DND-41 (cell line): ENCODE data around the gene APOL3.

Source experiments
- ATAC-seq: fragments of 200-7000 bp; cut with Tn5 transposase; 3 replicates; pipeline ENCODE4 v1.9.1; 2021; ENCODE audit warnings: low read depth; ENCODE audit not compliant: insufficient read depth
- DNase-seq: peaks from one replicate; pipeline ENCODE4 v3.0.0-alpha.2; 2020
- H2AFZ ChIP-seq: 2 replicates; pipeline ENCODE4 v1.6.0; 2012; ENCODE audit warnings: low read depth, low read length
- H3K27ac ChIP-seq: 2 replicates; pipeline ENCODE4 v1.5.1; 2012; ENCODE audit warnings: low read length, inconsistent platforms
- H3K27me3 ChIP-seq: fragments of 200-600 bp; sonication (generic); 2 replicates; pipeline ENCODE4 v1.6.0; 2012; ENCODE audit warnings: low read length, mild to moderate bottlenecking, inconsistent platforms; ENCODE audit not compliant: insufficient read depth, poor library complexity
- H3K36me3 ChIP-seq: 2 replicates; pipeline ENCODE4 v1.5.1; 2012; ENCODE audit warnings: low read length, inconsistent platforms; ENCODE audit not compliant: insufficient read depth
- H3K4me1 ChIP-seq: 2 replicates; pipeline ENCODE4 v1.5.1; 2012; ENCODE audit warnings: mild to moderate bottlenecking, low read length; ENCODE audit not compliant: insufficient read depth
- H3K4me2 ChIP-seq: 2 replicates; pipeline ENCODE4 v1.6.0; 2012; ENCODE audit warnings: mild to moderate bottlenecking, moderate library complexity, low read length, inconsistent platforms; ENCODE audit not compliant: insufficient read depth
- H3K4me3 ChIP-seq, 2 experiments: fragments of 200-600 bp in 1 of 2; shearing (Covaris generic) in 1 of 2; 2 replicates each; pipeline ENCODE4 v1.5.1; 2012 to 2016; ENCODE audit warnings: inconsistent platforms in 2 of 2, low read length in 2 of 2, mild to moderate bottlenecking in 2 of 2, low read depth in 1 of 2, moderate library complexity in 1 of 2
- H3K79me2 ChIP-seq: 2 replicates; pipeline ENCODE4 v1.6.0; 2012; ENCODE audit warnings: low read length, inconsistent platforms; ENCODE audit not compliant: insufficient read depth
- H3K9ac ChIP-seq: 2 replicates; pipeline ENCODE4 v1.6.0; 2012; ENCODE audit warnings: low read depth, mild to moderate bottlenecking, inconsistent platforms, low read length, moderate library complexity
- H3K9me3 ChIP-seq: 2 replicates; pipeline ENCODE4 v1.5.1; 2012; ENCODE audit warnings: low read length, moderate library complexity, mild to moderate bottlenecking, inconsistent platforms; ENCODE audit not compliant: insufficient read depth, severe bottlenecking
- H4K20me1 ChIP-seq: 2 replicates; pipeline ENCODE4 v1.6.0; 2012; ENCODE audit warnings: low read length; ENCODE audit not compliant: insufficient read depth
- CTCF ChIP-seq: IDR thresholded peaks from 2 replicates; pipeline ENCODE4 v1.5.1; 2012; ENCODE audit warnings: borderline replicate concordance, low read length, moderate library complexity, mild to moderate bottlenecking; ENCODE audit not compliant: poor library complexity, severe bottlenecking; ENCODE audit errors: extremely low read depth
- EZH2 ChIP-seq: IDR thresholded peaks from 3 replicates; pipeline ENCODE4 v1.6.1; 2012; ENCODE audit warnings: borderline replicate concordance, low read depth, mild to moderate bottlenecking, moderate library complexity, low read length, inconsistent platforms; ENCODE audit not compliant: severe bottlenecking

The APOL3 gene

GRCh38 chr22:36180928-36181327, 20.4 kb upstream of the APOL3 start:
- Histone ChIP-seq H3K4me3 (no peak overlapping the region), H3K27ac (no peak overlapping the region), H4K20me1 (no peaks in the 10 kb centered on the region), H3K27me3 (no peaks in the 10 kb centered on the region), H3K4me2 (no peak overlapping the region), H2AFZ (no peak overlapping the region), H3K9ac (no peak overlapping the region), H3K9me3 (no peaks in the 10 kb centered on the region), H3K36me3 (no peaks in the 10 kb centered on the region), H3K79me2 (no peaks in the 10 kb centered on the region), H3K4me1 (no peaks in the 10 kb centered on the region)
- ATAC-seq (no peak), DNase-seq (no peak)
- no peak for TF ChIP-seq EZH2
- no peak for TF ChIP-seq CTCF

- 0 out of 2 replicates have a peak overlapping the region, but pooled peaks have one; percentile 14 for H2AFZ ChIP-seq
- DNase-seq = peak; percentile 83
These were observed 19.7 kb upstream of the APOL3 start for GRCh38 chr22:36180038-36180880.

GRCh38 chr22:36177160-36177559, 16.6 kb upstream of the APOL3 start:
- Histone ChIP-seq H4K20me1 (no peaks in the 10 kb centered on the region), H3K4me3 (no peak overlapping the region), H3K27ac (no peak overlapping the region), H3K9ac (no peak overlapping the region), H3K9me3 (no peaks in the 10 kb centered on the region), H3K4me1 (no peaks in the 10 kb centered on the region), H3K36me3 (no peaks in the 10 kb centered on the region), H2AFZ (no peak overlapping the region), H3K27me3 (no peaks in the 10 kb centered on the region), H3K79me2 (no peaks in the 10 kb centered on the region), H3K4me2 (no peak overlapping the region)
- no peak for TF ChIP-seq EZH2
- no peak for TF ChIP-seq CTCF
- no peak for ATAC-seq
- DNase-seq = no peak

More at GRCh38 chr22:36180038-36180880, 19.7 kb upstream of the APOL3 start:
- no peaks in the 10 kb centered on the region for H3K27me3 ChIP-seq
- H3K4me1 ChIP-seq = no peaks in the 10 kb centered on the region
- H3K36me3 ChIP-seq = no peaks in the 10 kb centered on the region
- no peaks in the 10 kb centered on the region for H4K20me1 ChIP-seq
- ATAC-seq = peak; percentile 98
- TF ChIP-seq CTCF = peak; percentile 91
- no peak for TF ChIP-seq EZH2
- H3K9me3 ChIP-seq = no peaks in the 10 kb centered on the region
- no peak overlapping the region for H3K9ac ChIP-seq
- H3K4me2 ChIP-seq = no peak overlapping the region
- no peaks in the 10 kb centered on the region for H3K79me2 ChIP-seq
- H3K27ac ChIP-seq = no peak overlapping the region
- H3K4me3 ChIP-seq = no peak overlapping the region
